Peyer's patch (tissue), 4 donors: Measurements from ENCODE around the gene RRP15.

Experiments
- POLR2A ChIP-seq, 2 donors: fragments of 450-650 bp; IDR thresholded peaks; one replicate each; pipeline ENCODE4 v1.5.1; 2017; ENCODE audit warnings: antibody characterized with exemption in 2 of 2, mild to moderate bottlenecking in 2 of 2, moderate library complexity in 2 of 2
- TF ChIP-seq, protein P1 (sequence below), 6 experiments: fragments of 450-650 bp in 4 of 6; fragments of 200-600 bp in 2 of 6; sonication (generic) in 1 of 6; IDR thresholded peaks; one replicate each; pipeline ENCODE4 v1.5.1; 2017 to 2019; ENCODE audit warnings: antibody characterized with exemption in 6 of 6, mild to moderate bottlenecking in 3 of 6, moderate library complexity in 1 of 6

- TF ChIP-seq, protein P1, sequence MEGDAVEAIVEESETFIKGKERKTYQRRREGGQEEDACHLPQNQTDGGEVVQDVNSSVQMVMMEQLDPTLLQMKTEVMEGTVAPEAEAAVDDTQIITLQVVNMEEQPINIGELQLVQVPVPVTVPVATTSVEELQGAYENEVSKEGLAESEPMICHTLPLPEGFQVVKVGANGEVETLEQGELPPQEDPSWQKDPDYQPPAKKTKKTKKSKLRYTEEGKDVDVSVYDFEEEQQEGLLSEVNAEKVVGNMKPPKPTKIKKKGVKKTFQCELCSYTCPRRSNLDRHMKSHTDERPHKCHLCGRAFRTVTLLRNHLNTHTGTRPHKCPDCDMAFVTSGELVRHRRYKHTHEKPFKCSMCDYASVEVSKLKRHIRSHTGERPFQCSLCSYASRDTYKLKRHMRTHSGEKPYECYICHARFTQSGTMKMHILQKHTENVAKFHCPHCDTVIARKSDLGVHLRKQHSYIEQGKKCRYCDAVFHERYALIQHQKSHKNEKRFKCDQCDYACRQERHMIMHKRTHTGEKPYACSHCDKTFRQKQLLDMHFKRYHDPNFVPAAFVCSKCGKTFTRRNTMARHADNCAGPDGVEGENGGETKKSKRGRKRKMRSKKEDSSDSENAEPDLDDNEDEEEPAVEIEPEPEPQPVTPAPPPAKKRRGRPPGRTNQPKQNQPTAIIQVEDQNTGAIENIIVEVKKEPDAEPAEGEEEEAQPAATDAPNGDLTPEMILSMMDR (IDR thresholded peaks at IDR 0.05) = no peak
- TF ChIP-seq POLR2A (IDR thresholded peaks at IDR 0.05) = no peak
These were observed 9.5 kb downstream of the RRP15 start for GRCh38 chr1:218294546-218294945.
